SK-N-MC (cell line): ENCODE results near the gene NPBWR2.

Source experiments
- EZH2 ChIP-seq: fragments of 200-600 bp; sonication (generic); IDR thresholded peaks from one replicate; pipeline ENCODE4 v1.6.1; 2017; ENCODE audit warnings: antibody characterized with exemption
- FOXP2 ChIP-seq: optimal IDR thresholded peaks from 2 replicates; pipeline ENCODE3; 2011; ENCODE audit warnings: mild to moderate bottlenecking, moderate library complexity; ENCODE audit not compliant: insufficient read depth; ENCODE audit errors: extremely low read length, control extremely low read depth
- POLR2AphosphoS5 ChIP-seq: IDR thresholded peaks from 2 replicates; pipeline ENCODE4 v1.6.1; 2012; ENCODE audit warnings: mild to moderate bottlenecking, low read depth, low read length, borderline replicate concordance

DNA sequence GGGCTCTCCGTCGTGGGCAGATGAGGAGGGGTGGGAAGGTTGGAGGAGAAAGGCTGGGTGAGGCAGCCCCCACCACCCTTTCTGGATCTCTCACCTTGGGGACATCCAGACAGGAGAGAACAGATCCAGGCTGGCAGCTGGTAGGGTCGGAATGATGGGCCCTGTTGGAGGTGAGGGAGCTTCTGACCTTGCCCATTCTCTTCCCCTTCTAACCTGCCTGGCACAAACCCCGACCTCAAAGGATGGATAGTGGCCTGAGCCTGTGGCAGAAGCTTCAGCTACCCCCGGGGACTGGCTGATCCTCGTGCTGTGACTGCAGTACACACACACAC is 6.0 kb upstream of the NPBWR2 start:
- no peak for TF ChIP-seq EZH2
- TF ChIP-seq POLR2AphosphoS5: no peak
- no peak for TF ChIP-seq FOXP2
